UCSD-AML1 (cell line): Measurements from ENCODE around the gene AP2B1.

ENCODE experiments used
- DNase-seq: peaks from one replicate; lab custom pipeline; 2025; ENCODE audit not compliant: unreplicated experiment; lab: John Stamatoyannopoulos, UW

Gene AP2B1

GRCh38 chr17:35766903-35767510 lies 179.9 kb downstream of the AP2B1 start:
- peak; percentile 24 for DNase-seq

GRCh38 chr17:35768797-35769196 lies 181.7 kb downstream of the AP2B1 start:
- DNase-seq, result no peak

GRCh38 chr17:35769895-35770486 lies 182.9 kb downstream of the AP2B1 start:
- DNase-seq, result no peak

GRCh38 chr17:35773129-35773528 lies 186.0 kb downstream of the AP2B1 start:
- DNase-seq, result no peak

GRCh38 chr17:35773679-35774425 lies 186.7 kb downstream of the AP2B1 start:
- DNase-seq, result peak; percentile 62

GRCh38 chr17:35774499-35774898 lies 187.4 kb downstream of the AP2B1 start:
- no peak for DNase-seq

GRCh38 chr17:35775039-35775438 lies 187.9 kb downstream of the AP2B1 start:
- DNase-seq, result no peak

GRCh38 chr17:35775583-35775982 lies 188.5 kb downstream of the AP2B1 start:
- DNase-seq, result peak; percentile 61
